ENCODE measurements around the gene ACBD5.
"Not testable (repeated sequence)": the region's sequence is repeated elsewhere in the genome, so short reads cannot be mapped to it uniquely, and the experiment has no call there.

The ACBD5 gene

GRCh38 chr10:27240212-27241009 lies at the start of gene ACBD5 (continued):
- TF ChIP-seq GLI4 (tag by site-specific recombination; IDR thresholded peaks at IDR 0.05): no peak
- TF ChIP-seq ZNF585B (tag by site-specific recombination; IDR thresholded peaks at IDR 0.05): no peak
- no peak for TF ChIP-seq ZNF544 (tag by site-specific recombination; IDR thresholded peaks at IDR 0.05)

GRCh38 chr10:27285093-27285492 lies 44.5 kb upstream of the ACBD5 start:
- CTCF ChIA-PET: interaction anchor here (0.7 to 1.3 kb wide), 3 partner anchors 8 to 62 kb away, joined by 3 to 4 read pairs (median 3); no protein-coding TSS in a partner anchor
- POLR2A ChIA-PET: no interaction called here

GRCh38 chr10:27276581-27276980 lies 36.0 kb upstream of the ACBD5 start:
- no peaks in the 10 kb centered on the region for H3K36me3 ChIP-seq (ENCODE audit: control insufficient read depth in 2 of 2, insufficient read depth in 1 of 2, low read length in 2 of 2)
- CTCF ChIA-PET: no interaction called here

More at GRCh38 chr10:27285093-27285492, 44.5 kb upstream of the ACBD5 start:
- TF ChIP-seq ZNF311 (tag by site-specific recombination; IDR thresholded peaks at IDR 0.05; ENCODE audit: borderline replicate concordance) (no peak), ZNF654 (tag by site-specific recombination; IDR thresholded peaks at IDR 0.05; ENCODE audit: low read depth) (peak; percentile 63)
- H3K4me3 ChIP-seq (ENCODE audit: low read depth, low read length): no peak overlapping the region
- H3K27ac ChIP-seq (ENCODE audit: extremely low read depth, low read depth, low read length): no peak overlapping the region
- H3K4me1 ChIP-seq (ENCODE audit: control insufficient read depth, insufficient read depth, low read length): no peaks in the 10 kb centered on the region
- no peaks in the 10 kb centered on the region for H3K36me3 ChIP-seq (ENCODE audit: control insufficient read depth in 2 of 2, insufficient read depth in 1 of 2, low read length in 2 of 2)
- H3K9me3 ChIP-seq (ENCODE audit: control insufficient read depth, insufficient read depth, low read depth, low read length): no peaks in the 10 kb centered on the region

GRCh38 chr10:27266025-27266424 lies 25.4 kb upstream of the ACBD5 start:
- H3K4me1 ChIP-seq (ENCODE audit: control insufficient read depth, insufficient read depth, low read length); H3K9me3 ChIP-seq (ENCODE audit: control insufficient read depth, insufficient read depth, low read depth, low read length); H3K36me3 ChIP-seq (ENCODE audit: control insufficient read depth in 2 of 2, insufficient read depth in 1 of 2, low read length in 2 of 2); H3K27ac ChIP-seq (ENCODE audit: extremely low read depth, low read depth, low read length); H3K4me3 ChIP-seq (ENCODE audit: low read depth, low read length); CTCF ChIA-PET; POLR2A ChIA-PET: not testable (repeated sequence)

More at GRCh38 chr10:27276581-27276980, 36.0 kb upstream of the ACBD5 start:
- Histone ChIP-seq H3K27ac (ENCODE audit: extremely low read depth, low read depth, low read length) (no peak overlapping the region), H3K4me3 (ENCODE audit: low read depth, low read length) (no peak overlapping the region), H3K9me3 (ENCODE audit: control insufficient read depth, insufficient read depth, low read depth, low read length) (no peaks in the 10 kb centered on the region), H3K4me1 (ENCODE audit: control insufficient read depth, insufficient read depth, low read length) (no peaks in the 10 kb centered on the region)
- TF ChIP-seq ZNF146 (tag by site-specific recombination; IDR thresholded peaks at IDR 0.05): peak; percentile 91
- TF ChIP-seq GLI2 (tag by site-specific recombination; IDR thresholded peaks at IDR 0.05; ENCODE audit: borderline replicate concordance, low read depth): no peak
- TF ChIP-seq ZNF280D (tag by site-specific recombination; IDR thresholded peaks at IDR 0.05): 0 out of 2 replicates have a peak, but pooled peaks have one; percentile 47
- POLR2A ChIA-PET: no interaction called here

- H3K27ac ChIP-seq (ENCODE audit: extremely low read depth, low read depth, low read length); H3K4me3 ChIP-seq (ENCODE audit: low read depth, low read length); H3K4me1 ChIP-seq (ENCODE audit: control insufficient read depth, insufficient read depth, low read length); H3K9me3 ChIP-seq (ENCODE audit: control insufficient read depth, insufficient read depth, low read depth, low read length); POLR2A ChIA-PET; H3K36me3 ChIP-seq (ENCODE audit: control insufficient read depth in 2 of 2, insufficient read depth in 1 of 2, low read length in 2 of 2); CTCF ChIA-PET: not testable (repeated sequence)
Observed at GRCh38 chr10:27262788-27263187, 22.2 kb upstream of the ACBD5 start.
